PC-9 (cell line): ENCODE measurements around the gene SDCCAG8. TPM values are rescaled to one million over a fixed set of nuclear protein-coding genes. Genes with fewer than 3 reads are reported as not detected.

Experiments used
- BruUV-seq: library from RNA; stranded (reverse); fragments of 400-500 nt; replicated peaks from 2 replicates; lab custom pipeline; 2021; lab: Mats Ljungman, UMichigan
- CTCF ChIA-PET: fragments of 300-600 bp; sonication (Branson Sonifier 250); formaldehyde crosslinking; loops from one replicate; lab custom pipeline; 2022; ENCODE audit warnings: antibody characterized with exemption; lab: Charles Lee
- POLR2A ChIA-PET: fragments of 300-600 bp; sonication (Branson Sonifier 250); formaldehyde crosslinking; loops from one replicate; lab custom pipeline; 2022; ENCODE audit warnings: antibody characterized with exemption; ENCODE audit not compliant: unreplicated experiment; lab: Charles Lee
- DNase-seq, 2 experiments: peaks; one replicate each; pipeline versions ENCODE4 v3.0.0 to v3.0.0-alpha.2; 2015 to 2022; ENCODE audit warnings: mixed read lengths in 1 of 2
- H2AFZ ChIP-seq: fragments of 200-600 bp; sonication (generic); 2 replicates; pipeline ENCODE4 v1.8.1; 2017; ENCODE audit warnings: antibody characterized with exemption
- H3F3A ChIP-seq: fragments of 200-600 bp; sonication (generic); 2 replicates; pipeline ENCODE4 v1.8.1; 2017; ENCODE audit warnings: antibody characterized with exemption, mild to moderate bottlenecking, low read depth; ENCODE audit not compliant: insufficient read depth
- H3K27ac ChIP-seq: fragments of 200-600 bp; sonication (generic); 2 replicates; pipeline ENCODE4 v1.6.1; 2016; ENCODE audit warnings: mixed run types
- H3K27me3 ChIP-seq: fragments of 200-600 bp; sonication (generic); 2 replicates; pipeline ENCODE4 v1.6.1; 2016; ENCODE audit warnings: low read depth, mixed run types; ENCODE audit not compliant: insufficient read depth
- H3K36me3 ChIP-seq: fragments of 200-600 bp; sonication (generic); 2 replicates; pipeline ENCODE4 v1.6.1; 2016; ENCODE audit warnings: low read depth, mixed run types
- H3K4me1 ChIP-seq: fragments of 200-600 bp; sonication (generic); replicated peaks from 2 replicates; pipeline ENCODE4 v1.6.1; 2016; ENCODE audit warnings: mixed run types; ENCODE audit not compliant: insufficient read depth
- H3K4me2 ChIP-seq: fragments of 200-600 bp; sonication (generic); 2 replicates; pipeline ENCODE4 v1.6.1; 2017; ENCODE audit warnings: mixed run types
- H3K4me3 ChIP-seq: fragments of 200-600 bp; sonication (generic); 2 replicates; pipeline ENCODE4 v1.6.1; 2016; ENCODE audit warnings: mixed run types
- H3K79me2 ChIP-seq: fragments of 200-600 bp; sonication (generic); 2 replicates; pipeline ENCODE4 v1.6.1; 2017; ENCODE audit warnings: low read depth, mixed run types
- H3K9me2 ChIP-seq: fragments of 200-600 bp; sonication (generic); 2 replicates; pipeline ENCODE4 v1.8.1; 2017; ENCODE audit warnings: mild to moderate bottlenecking; ENCODE audit not compliant: insufficient read depth
- H3K9me3 ChIP-seq: fragments of 200-600 bp; sonication (generic); 2 replicates; pipeline ENCODE4 v1.8.1; 2016; ENCODE audit warnings: low read depth; ENCODE audit not compliant: insufficient read depth
- H4K20me1 ChIP-seq: fragments of 200-600 bp; sonication (generic); 2 replicates; pipeline ENCODE4 v1.8.1; 2017; ENCODE audit not compliant: insufficient read depth
- EZH2 ChIP-seq: fragments of 200-600 bp; sonication (generic); IDR thresholded peaks from 2 replicates; pipeline ENCODE4 v1.8.0; 2017; ENCODE audit warnings: antibody characterized with exemption, low read depth
- intact Hi-C: fragments of 100-400 bp; cut with micrococcal nuclease; formaldehyde crosslinking; loops from one replicate; pipeline ENCODE4 v1.10.0; 2022; ENCODE audit not compliant: unreplicated experiment
- total RNA-seq: library from RNA; stranded (reverse); gene quantifications from 2 replicates; pipeline ENCODE4 v1.2.3, GENCODE V29; 2021
- TF ChIP-seq, protein P1 (sequence below): fragments of 200-600 bp; sonication (generic); conservative IDR thresholded peaks from 2 replicates; pipeline ENCODE4 v1.6.1; 2017; ENCODE audit warnings: mixed run types, antibody characterized with exemption, mild to moderate bottlenecking, moderate library complexity

The SDCCAG8 gene
- total RNA-seq, 1 experiment from 2014 or later, result 22.7 TPM

DNA sequence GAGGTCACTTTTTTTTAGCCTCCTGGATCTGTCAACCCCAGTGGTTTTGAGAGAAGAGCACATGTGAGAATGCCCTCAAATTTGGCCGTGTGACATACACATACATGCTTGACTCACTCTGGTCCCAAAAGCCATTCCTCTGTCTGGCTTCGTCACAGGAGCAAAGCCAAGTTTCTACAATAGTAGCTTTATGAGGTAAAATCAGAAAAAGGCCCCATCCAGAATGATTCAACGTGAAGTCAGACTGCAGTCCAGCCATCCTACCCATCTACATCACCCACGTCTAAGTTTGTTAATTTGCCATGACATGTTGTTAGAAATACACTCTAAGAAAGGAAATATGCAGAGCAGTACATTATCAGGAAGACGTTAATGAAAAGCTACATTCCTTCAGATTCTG is 245.2 kb downstream of the SDCCAG8 start:
- no peaks in the 10 kb centered on the region for H3K4me1 ChIP-seq
- DNase-seq, result no peak
- H3K4me2 ChIP-seq, result no peak overlapping the region
- H3K9me3 ChIP-seq, result no peaks in the 10 kb centered on the region
- H3K9me2 ChIP-seq, result no peaks in the 10 kb centered on the region
- ChIA-PET CTCF (no interaction called here), POLR2A (no interaction called here)
- H3K27ac ChIP-seq, result no peak overlapping the region
- no peaks in the 10 kb centered on the region for H4K20me1 ChIP-seq
- no peaks in the 10 kb centered on the region for H3F3A ChIP-seq
- no peak overlapping the region for H3K4me3 ChIP-seq
- H3K36me3 ChIP-seq, result 0 out of 2 replicates have a peak, but pooled peaks cover 4% of the 10 kb centered on the region
- H3K79me2 ChIP-seq, result no peaks in the 10 kb centered on the region
- BruUV-seq, result no TSS peak
- no peaks in the 10 kb centered on the region for H3K27me3 ChIP-seq
- H2AFZ ChIP-seq, result no peak overlapping the region
- intact Hi-C loops, result no loop called here
- TF ChIP-seq, protein P1, sequence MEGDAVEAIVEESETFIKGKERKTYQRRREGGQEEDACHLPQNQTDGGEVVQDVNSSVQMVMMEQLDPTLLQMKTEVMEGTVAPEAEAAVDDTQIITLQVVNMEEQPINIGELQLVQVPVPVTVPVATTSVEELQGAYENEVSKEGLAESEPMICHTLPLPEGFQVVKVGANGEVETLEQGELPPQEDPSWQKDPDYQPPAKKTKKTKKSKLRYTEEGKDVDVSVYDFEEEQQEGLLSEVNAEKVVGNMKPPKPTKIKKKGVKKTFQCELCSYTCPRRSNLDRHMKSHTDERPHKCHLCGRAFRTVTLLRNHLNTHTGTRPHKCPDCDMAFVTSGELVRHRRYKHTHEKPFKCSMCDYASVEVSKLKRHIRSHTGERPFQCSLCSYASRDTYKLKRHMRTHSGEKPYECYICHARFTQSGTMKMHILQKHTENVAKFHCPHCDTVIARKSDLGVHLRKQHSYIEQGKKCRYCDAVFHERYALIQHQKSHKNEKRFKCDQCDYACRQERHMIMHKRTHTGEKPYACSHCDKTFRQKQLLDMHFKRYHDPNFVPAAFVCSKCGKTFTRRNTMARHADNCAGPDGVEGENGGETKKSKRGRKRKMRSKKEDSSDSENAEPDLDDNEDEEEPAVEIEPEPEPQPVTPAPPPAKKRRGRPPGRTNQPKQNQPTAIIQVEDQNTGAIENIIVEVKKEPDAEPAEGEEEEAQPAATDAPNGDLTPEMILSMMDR, result no peak
- TF ChIP-seq EZH2, result no peak

DNA sequence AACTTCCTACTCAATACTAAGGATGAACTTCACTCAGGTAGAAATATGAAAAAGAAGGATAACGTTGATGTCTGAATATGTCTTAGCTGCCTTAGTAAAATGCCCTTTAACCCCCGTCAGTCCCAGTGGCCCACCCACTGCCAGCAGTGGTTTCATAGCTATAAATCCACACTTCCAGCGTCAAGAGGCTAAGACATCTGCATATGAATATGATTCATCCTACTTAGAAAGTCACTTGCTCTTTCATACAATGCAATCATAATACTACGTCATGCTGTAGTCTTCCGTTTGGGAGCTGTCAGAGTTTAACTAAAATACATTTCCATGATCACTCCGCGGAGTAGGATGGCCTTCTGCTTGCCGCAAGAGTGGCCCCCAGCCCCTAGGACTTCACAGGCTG is 247.3 kb downstream of the SDCCAG8 start:
- POLR2A ChIA-PET, result no interaction called here
- CTCF ChIA-PET, result no interaction called here

GRCh38 chr1:243505986-243506689 is 250.3 kb downstream of the SDCCAG8 start:
- TF ChIP-seq, protein P1, result no peak
- no peak for TF ChIP-seq EZH2
- ChIA-PET POLR2A (no interaction called here), CTCF (no interaction called here)
- H3K9me3 ChIP-seq, result no peaks in the 10 kb centered on the region
- H3K27ac ChIP-seq, result no peak overlapping the region
- intact Hi-C loops, result no loop called here
- H3F3A ChIP-seq, result no peaks in the 10 kb centered on the region
- no peaks in the 10 kb centered on the region for H3K4me1 ChIP-seq
- H3K4me2 ChIP-seq, result no peak overlapping the region
- no peak overlapping the region for H3K4me3 ChIP-seq
- H3K27me3 ChIP-seq, result no peaks in the 10 kb centered on the region
- H3K9me2 ChIP-seq, result no peaks in the 10 kb centered on the region
- no peaks in the 10 kb centered on the region for H4K20me1 ChIP-seq
- BruUV-seq, result no TSS peak
- no peak for DNase-seq
- no peaks in the 10 kb centered on the region for H3K79me2 ChIP-seq
- 0 out of 2 replicates have a peak, but pooled peaks cover 12% of the 10 kb centered on the region for H3K36me3 ChIP-seq
- H2AFZ ChIP-seq, result no peak overlapping the region

More for the DNA sequence above, 247.3 kb downstream of the SDCCAG8 start:
- Histone ChIP-seq H3K9me3 (no peaks in the 10 kb centered on the region), H3K79me2 (no peaks in the 10 kb centered on the region), H2AFZ (no peak overlapping the region), H3K27me3 (no peaks in the 10 kb centered on the region), H3K4me1 (no peaks in the 10 kb centered on the region), H3K9me2 (no peaks in the 10 kb centered on the region), H3K4me3 (no peak overlapping the region), H3K27ac (no peak overlapping the region), H3K4me2 (no peak overlapping the region), H3F3A (no peaks in the 10 kb centered on the region), H3K36me3 (0 out of 2 replicates have a peak, but pooled peaks cover 4% of the 10 kb centered on the region), H4K20me1 (no peaks in the 10 kb centered on the region)
- no TSS peak for BruUV-seq
- TF ChIP-seq, protein P1, result no peak
- no peak for TF ChIP-seq EZH2
- intact Hi-C loops, result no loop called here
- DNase-seq, result no peak
